HG02970 (cell line): ENCODE measurements around the gene NR1H2.
"Not testable (repeated sequence)": the region's sequence is repeated elsewhere in the genome, so short reads cannot be mapped to it uniquely, and the experiment has no call there.

Experiments used
- ATAC-seq: cut with Tn5 transposase; IDR thresholded peaks from one replicate; pipeline ENCODE4 v1.9.1; 2021; ENCODE audit warnings: mild to moderate bottlenecking, moderate library complexity, moderate number of reproducible peaks; ENCODE audit not compliant: unreplicated experiment, low FRiP score

The NR1H2 gene

GRCh38 chr19:50377517-50377916 is 1.3 kb downstream of the NR1H2 start:
- no peak for ATAC-seq

- ATAC-seq = no peak
Measured at GRCh38 chr19:50378169-50378862, 2.1 kb downstream of the NR1H2 start.

GRCh38 chr19:50378863-50379236 is 2.6 kb downstream of the NR1H2 start:
- no peak for ATAC-seq

- ATAC-seq = no peak
Measured at GRCh38 chr19:50379602-50380001, 3.3 kb downstream of the NR1H2 start.

GRCh38 chr19:50380137-50380536 is 3.9 kb downstream of the NR1H2 start:
- no peak for ATAC-seq

GRCh38 chr19:50380751-50381151 is 4.5 kb downstream of the NR1H2 start:
- ATAC-seq = no peak

GRCh38 chr19:50381881-50382729 is 5.8 kb downstream of the NR1H2 start:
- no peak for ATAC-seq

GRCh38 chr19:50383001-50383851 is 7.0 kb downstream of the NR1H2 start:
- no peak for ATAC-seq

GRCh38 chr19:50383852-50384684 is 7.8 kb downstream of the NR1H2 start, which contains the start of gene POLD1:
Gene POLD1, plus strand, starts transcription at chr19:50384347. Its CDS starts 14,505 bp downstream, at chr19:50398852.
- ATAC-seq = peak; percentile 75

- ATAC-seq = no peak
Measured at GRCh38 chr19:50384685-50385535, 8.7 kb downstream of the NR1H2 start.

- no peak for ATAC-seq
Measured at GRCh38 chr19:50387176-50387867, 11.1 kb downstream of the NR1H2 start.

GRCh38 chr19:50387868-50388245 is 11.6 kb downstream of the NR1H2 start:
- ATAC-seq = no peak

GRCh38 chr19:50390295-50390694 is 14.0 kb downstream of the NR1H2 start:
- ATAC-seq = not testable (repeated sequence)

GRCh38 chr19:50390952-50391351 is 14.7 kb downstream of the NR1H2 start:
- ATAC-seq = not testable (repeated sequence)

GRCh38 chr19:50392759-50393158 is 16.5 kb downstream of the NR1H2 start:
- no peak for ATAC-seq

- no peak for ATAC-seq
Measured at GRCh38 chr19:50393589-50393988, 17.3 kb downstream of the NR1H2 start.

- ATAC-seq = no peak
Measured at GRCh38 chr19:50394017-50394416, 17.8 kb downstream of the NR1H2 start.

GRCh38 chr19:50398675-50399367 is 22.6 kb downstream of the NR1H2 start:
- ATAC-seq = no peak
